D721Med (cell line): ENCODE data around the gene FAT4.

ENCODE experiments used
- DNase-seq: peaks from one replicate; pipeline ENCODE4 v3.0.0; 2011; ENCODE audit warnings: low spot score; ENCODE audit not compliant: insufficient read length
- FAIRE-seq: peaks from 2 replicates; lab custom pipeline; 2011; peaks lifted over from hg19 to GRCh38; lab: Jason Lieb, UNC
- CTCF ChIP-seq: IDR thresholded peaks from 2 replicates; pipeline ENCODE4 v1.5.1; 2012; ENCODE audit warnings: mild to moderate bottlenecking, control low read depth; ENCODE audit not compliant: insufficient read depth; ENCODE audit errors: missing control alignments

The FAT4 gene

DNA sequence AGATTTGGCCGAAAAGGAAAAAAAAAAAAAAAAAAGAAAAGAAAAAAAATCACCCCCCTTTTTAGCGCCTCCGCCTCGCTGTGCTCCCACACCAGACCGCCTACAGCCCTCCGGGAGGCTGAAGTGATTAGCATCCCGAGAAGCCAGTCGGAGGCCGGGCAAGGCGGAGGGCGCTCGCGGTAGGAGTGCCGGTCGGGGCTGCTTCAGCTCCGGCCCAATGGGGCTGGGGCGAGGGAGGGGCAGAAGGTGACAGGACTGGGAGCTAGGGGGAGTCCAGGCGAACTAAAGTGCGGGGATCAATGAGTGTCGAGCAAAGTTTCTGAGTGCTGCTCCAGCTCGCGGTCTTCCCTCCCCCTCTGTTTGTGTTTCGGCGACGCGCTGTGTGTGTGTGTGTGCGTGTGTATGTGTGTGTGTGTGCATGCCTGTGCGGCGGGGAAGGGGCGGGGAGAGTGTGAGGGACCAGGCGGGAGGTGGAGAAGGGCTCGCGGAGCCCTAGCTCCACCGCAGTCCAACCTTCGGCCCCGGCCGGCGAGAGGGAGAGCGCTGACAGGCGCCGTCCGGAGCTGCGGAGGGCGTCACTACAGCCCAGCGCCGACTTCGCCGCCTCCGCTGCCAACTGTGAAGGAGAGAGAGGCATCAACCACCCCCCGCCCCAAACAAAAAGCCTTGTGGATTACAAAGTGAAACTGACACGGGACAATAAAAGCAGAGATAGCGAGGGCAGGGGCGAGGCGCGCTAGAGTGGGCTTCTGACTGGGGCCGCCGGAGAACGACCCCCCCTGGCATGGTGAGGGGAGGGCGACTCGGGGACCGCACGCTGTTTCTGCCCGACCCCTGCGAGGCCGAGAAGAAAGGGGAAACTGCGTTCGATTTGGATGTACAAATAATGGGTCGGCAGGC lies at the start of gene FAT4:
TSS of gene FAT4 (plus strand) at position 280 of the 900 bp plus-strand sequence. CDS start 1,457 bp downstream, outside the sequence.
- TF ChIP-seq CTCF = no peak
- no peak for DNase-seq
- no peak for FAIRE-seq

- no peak for TF ChIP-seq CTCF
- FAIRE-seq (no peak), DNase-seq (no peak)
Observed at GRCh38 chr4:125265846-125266245, 48.9 kb upstream of the FAT4 start.

GRCh38 chr4:125266901-125267604 lies 47.7 kb upstream of the FAT4 start:
- no peak for DNase-seq
- no peak for FAIRE-seq
- TF ChIP-seq CTCF = no peak

GRCh38 chr4:125267630-125268029 lies 47.1 kb upstream of the FAT4 start:
- FAIRE-seq = no peak
- no peak for TF ChIP-seq CTCF
- no peak for DNase-seq

DNA sequence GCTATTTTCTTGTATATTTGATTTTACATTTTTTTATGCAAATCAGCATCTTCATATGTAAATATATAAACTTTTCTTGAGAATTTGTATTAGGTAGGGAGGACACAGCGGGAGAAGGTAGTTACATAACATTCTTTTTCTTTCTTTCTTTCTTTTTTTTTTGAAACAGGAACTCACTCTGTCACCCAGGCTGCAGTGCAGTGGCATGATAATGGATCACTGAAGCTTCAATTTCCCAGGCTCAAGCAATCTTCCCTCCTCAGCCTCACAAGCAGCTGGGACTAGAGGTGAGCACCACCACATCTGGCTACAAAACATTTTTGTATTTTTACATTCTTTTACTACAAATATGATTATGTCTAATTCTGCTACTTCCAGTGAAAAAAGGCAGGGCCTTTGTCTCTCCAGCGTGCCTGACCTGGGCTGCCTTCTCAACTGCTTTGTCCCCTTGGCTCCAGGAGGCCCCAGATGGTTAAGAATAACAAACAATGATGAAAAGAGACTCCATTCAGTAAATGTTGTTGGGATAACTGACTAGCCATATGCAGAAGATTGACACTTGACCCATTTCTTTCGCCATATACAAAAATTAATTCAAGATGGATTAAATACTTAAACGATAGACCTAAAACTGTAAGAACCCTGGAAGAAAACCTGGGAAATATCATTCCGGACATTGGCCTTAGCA lies 46.5 kb upstream of the FAT4 start:
- no peak for TF ChIP-seq CTCF
- no peak for FAIRE-seq
- DNase-seq = no peak

- FAIRE-seq (no peak), DNase-seq (no peak)
- TF ChIP-seq CTCF = no peak
Observed at GRCh38 chr4:125276811-125277210, 37.9 kb upstream of the FAT4 start.
